HG02852 (cell line): ENCODE results near the gene DUSP15.
"Not testable (repeated sequence)": the region's sequence is repeated elsewhere in the genome, so short reads cannot be mapped to it uniquely, and the experiment has no call there.

Source experiments
- ATAC-seq: cut with Tn5 transposase; IDR thresholded peaks from one replicate; pipeline ENCODE4 v1.9.1; 2021; ENCODE audit warnings: mild to moderate bottlenecking, moderate library complexity; ENCODE audit not compliant: unreplicated experiment

DUSP15 gene

DNA sequence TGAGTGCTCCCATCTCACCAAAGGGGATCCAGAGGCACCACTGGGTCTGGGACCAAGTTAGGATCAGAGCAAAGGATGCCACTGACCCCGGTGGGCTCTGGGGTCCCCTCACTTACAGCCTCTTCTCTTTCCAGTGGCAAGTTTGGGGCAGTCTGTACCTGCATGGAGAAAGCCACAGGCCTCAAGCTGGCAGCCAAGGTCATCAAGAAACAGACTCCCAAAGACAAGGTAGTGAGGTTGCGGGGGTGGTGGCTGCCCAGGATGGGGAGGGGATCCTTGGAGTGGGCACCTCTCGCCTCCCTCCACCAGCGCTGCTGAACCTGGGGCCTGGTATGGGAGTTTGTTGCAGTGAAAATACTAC is 46.2 kb downstream of the DUSP15 start:
- ATAC-seq = no peak

DNA sequence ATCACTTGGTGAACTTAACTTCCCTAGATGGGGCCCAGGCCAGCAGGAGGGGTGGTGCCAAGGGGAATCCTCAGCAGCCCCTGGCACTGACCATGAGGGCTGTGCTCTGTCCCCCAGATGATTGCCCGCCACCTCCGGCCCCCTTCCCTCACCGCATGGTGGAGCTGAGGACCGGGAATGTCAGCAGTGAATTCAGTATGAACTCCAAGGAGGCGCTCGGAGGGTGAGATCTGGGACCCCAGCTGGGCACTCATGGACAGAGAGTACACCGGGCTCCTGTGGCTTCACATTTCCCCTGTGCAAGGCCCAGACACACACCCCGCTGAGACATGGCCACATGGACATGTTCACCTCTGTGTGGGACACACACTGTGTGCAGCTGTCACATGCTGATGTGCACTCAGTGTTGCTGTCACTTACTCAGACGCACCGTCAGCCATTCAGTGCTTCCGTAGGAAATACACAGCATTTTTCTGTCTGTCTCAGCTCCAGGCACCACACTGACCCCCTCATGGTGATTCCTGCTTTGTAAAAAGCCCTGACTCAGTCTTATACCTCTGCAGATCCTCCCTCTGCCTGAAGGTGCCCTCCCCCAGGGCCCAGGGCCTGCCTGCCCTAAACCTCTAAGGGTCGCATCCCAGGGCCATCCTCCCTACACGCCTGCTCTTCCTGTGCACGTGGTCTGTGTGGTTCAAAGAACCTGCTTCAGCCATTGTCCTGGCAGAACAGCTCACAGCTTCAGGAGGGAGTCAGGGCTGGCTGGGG is 46.8 kb downstream of the DUSP15 start:
- ATAC-seq = no peak

GRCh38 chr20:31822421-31823330 is 47.7 kb downstream of the DUSP15 start:
- no peak for ATAC-seq

- no peak for ATAC-seq
Measured at GRCh38 chr20:31821427-31821826, 48.9 kb downstream of the DUSP15 start.

- ATAC-seq = no peak
Measured at GRCh38 chr20:31820228-31820627, 50.1 kb downstream of the DUSP15 start.

DNA sequence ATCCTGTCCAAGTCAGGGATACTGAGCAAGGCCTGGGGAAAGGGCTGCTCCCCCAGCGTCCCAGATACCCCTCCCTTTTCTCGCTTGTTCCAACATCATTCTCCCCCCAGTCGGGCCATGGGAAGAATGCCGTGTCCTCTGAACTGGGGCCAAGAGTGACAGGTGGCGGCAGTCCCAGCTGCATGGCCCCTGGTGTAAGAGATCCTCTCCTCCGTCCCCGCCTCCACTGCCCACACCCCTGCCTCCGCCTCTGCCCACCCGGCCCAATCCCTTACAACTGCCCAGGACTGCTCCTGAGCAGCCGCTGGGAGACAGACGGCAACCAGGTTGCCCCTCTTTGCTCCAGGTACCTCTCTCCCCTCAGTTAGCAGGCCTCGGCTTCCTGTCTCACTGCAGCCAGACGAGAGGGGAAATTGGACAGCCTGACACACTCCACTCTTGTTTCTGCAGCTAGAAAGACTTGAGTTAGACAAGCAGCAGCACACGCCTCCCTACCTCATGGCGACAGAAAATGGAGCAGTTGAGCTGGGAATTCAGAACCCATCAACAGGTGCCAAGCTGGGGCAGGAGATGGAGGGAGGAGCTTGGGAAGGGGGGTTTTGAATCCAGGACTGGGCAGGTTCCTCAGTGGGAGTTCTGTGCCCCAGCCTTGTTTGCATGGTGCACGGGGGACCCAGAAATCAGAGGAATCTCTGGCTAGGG is 51.1 kb downstream of the DUSP15 start, which contains the start of gene MYLK2:
TSS of gene MYLK2 (plus strand) at position 274 of the 702 bp plus-strand sequence. CDS start at position 499, 225 bp downstream.
- ATAC-seq = no peak

DNA sequence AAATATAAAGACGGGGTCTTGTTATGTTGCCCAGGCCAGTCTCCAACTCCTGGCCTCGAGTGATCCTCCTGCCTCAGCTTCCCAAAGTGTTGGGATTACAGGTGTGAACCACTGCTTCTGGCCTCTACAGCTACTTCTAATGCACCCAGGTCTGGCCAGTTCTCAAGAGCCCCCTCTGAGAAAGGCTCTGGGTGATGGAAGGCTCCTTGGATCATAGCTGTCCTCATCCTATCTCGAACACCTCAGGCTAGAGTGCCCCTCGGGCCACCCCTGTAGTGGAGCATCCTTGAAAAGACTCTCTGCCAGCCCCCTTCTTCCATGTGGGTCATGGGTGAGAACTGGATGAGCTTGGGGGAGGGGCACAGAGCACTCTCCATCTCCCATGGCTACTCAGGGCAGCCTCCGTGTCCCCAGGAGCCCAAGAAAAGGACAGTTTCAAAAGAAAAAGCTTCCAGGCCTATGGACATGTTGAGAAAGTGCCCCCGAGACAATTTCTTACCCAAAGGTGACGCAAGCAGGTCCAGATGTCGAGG is 51.9 kb downstream of the DUSP15 start:
- no peak for ATAC-seq

- ATAC-seq = no peak
Measured at GRCh38 chr20:31817461-31817860, 52.9 kb downstream of the DUSP15 start.

DNA sequence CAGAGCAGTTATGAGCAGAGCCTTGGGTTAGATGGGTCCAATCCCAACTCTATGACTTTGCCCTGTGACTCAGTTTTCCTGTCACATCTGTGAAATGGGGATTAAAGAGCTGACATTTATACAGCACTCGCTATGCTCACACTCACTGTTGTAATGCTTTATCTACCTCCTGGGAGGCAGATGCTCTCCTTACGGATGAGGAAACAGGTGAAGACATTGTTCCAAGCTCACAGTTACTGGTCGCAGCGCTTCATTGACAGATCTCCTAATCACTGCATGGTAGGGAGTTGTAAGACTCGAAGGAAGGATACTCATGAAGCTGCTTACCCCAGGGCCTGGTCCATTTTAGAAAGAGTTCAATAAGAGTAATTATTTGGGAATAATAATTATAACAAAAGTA is 54.1 kb downstream of the DUSP15 start:
- ATAC-seq = no peak

DNA sequence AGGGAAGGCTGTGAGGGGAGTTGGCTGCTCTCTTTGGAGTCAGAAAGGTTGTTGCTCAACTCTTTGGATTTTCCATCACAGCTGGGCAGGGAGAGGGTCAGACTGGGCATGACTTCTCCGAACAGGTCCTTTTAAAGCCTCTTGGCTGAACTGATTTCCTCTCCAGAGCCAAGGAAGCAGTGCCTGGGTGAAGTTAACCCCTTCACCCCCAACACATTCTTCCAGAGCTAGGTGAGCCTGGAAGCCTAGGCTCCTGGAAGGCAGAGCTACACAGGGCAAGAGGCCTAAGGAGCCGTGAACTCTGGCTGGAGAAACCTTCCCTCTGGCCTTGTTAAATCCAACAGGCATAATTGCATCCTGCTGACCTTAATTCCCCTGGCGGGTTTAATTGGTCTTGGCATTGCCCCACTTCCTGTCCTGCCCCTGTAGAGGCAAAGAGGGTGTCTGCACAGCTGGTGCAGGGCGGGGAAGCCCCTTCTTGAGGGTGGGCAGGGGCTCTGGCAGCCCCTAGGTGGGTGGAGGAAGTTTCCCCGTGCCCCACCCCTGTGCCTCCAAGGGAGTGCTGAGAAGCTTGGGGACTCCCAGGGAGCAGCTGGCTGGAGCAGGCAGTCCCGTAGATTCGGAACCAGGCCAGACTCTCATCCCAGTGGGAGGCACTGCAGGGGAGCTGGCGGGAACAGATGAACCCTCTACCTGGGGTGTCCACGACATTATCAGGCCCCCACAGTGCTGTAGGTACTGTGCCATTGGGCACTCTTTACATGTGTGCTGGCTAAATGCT is 54.7 kb downstream of the DUSP15 start:
- ATAC-seq = no peak

- ATAC-seq = not testable (repeated sequence)
Measured at GRCh38 chr20:31814142-31814541, 56.2 kb downstream of the DUSP15 start.

- ATAC-seq = no peak
Measured at GRCh38 chr20:31813611-31814010, 56.7 kb downstream of the DUSP15 start.

- no peak for ATAC-seq
Measured at GRCh38 chr20:31811796-31812728, 58.3 kb downstream of the DUSP15 start.

DNA sequence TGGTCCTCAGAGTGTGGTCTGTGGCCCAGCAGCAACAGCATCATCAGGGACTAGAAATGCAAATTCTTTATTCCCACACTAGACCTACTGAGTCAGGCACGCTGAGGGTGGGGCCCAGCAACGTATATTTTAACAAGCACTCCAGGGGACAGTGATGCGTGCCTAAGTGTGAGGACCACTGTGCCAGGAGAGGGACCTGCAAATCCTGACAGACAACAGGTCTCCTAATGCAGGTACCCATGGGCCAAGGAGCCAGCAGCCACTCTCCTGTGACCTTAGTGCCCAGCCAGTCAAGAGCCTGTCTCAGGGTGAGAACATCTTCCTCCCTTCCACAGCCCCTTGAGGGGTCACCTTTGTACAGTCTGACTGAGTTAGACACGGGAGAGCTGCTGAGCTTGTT is 59.1 kb downstream of the DUSP15 start:
- ATAC-seq = no peak
